SK-N-SH (cell line): Measurements from ENCODE around the gene HSPB1. TPM values are rescaled to one million over a fixed set of nuclear protein-coding genes. Genes with fewer than 3 reads are reported as not detected.

Experiments
- CTCF ChIA-PET: fragments of 300-600, 350-600 bp; formaldehyde crosslinking; extraction: SDS; loops from one replicate; lab custom pipeline; 2021; lab: Yijun Ruan, JAX
- POLR2A ChIA-PET: fragments of 350-600 bp; sonication (Branson Sonifier 250); formaldehyde crosslinking; extraction: SDS; loops from one replicate; lab custom pipeline; 2020; ENCODE audit warnings: antibody characterized with exemption, inconsistent platforms; lab: Yijun Ruan, JAX
- DNase-seq: peaks from one replicate; pipeline ENCODE4 v3.0.0; 2012
- H2AFZ ChIP-seq: fragments of 200-600 bp; sonication (generic); 2 replicates; pipeline ENCODE4 v1.8.1; 2016; ENCODE audit warnings: antibody characterized with exemption, mild to moderate bottlenecking, low read depth
- H3F3A ChIP-seq: fragments of 200-600 bp; sonication (generic); replicated peaks from 2 replicates; pipeline ENCODE3; 2016; ENCODE audit warnings: antibody characterized with exemption, mild to moderate bottlenecking; ENCODE audit not compliant: insufficient read depth
- H3K27ac ChIP-seq, 2 experiments: fragments of 200-500 bp in 1 of 2; fragments of 200-600 bp in 1 of 2; sonication (Bioruptor generic) in 1 of 2; sonication (generic), shearing (Covaris generic) in 1 of 2; 2 replicates each; pipeline versions ENCODE4 v1.5.1 to v1.6.1; 2014 to 2016; ENCODE audit warnings: low read depth in 2 of 2, inconsistent platforms in 1 of 2, low read length in 1 of 2, mild to moderate bottlenecking in 1 of 2, mixed read lengths in 1 of 2
- H3K27me3 ChIP-seq: fragments of 200-600 bp; sonication (generic), shearing (Covaris generic); 2 replicates; pipeline ENCODE4 v1.6.1; 2016; ENCODE audit warnings: mixed run types; ENCODE audit not compliant: insufficient read depth
- H3K36me3 ChIP-seq, 2 experiments: fragments of 200-500 bp in 1 of 2; fragments of 200-600 bp in 1 of 2; sonication (Bioruptor generic) in 1 of 2; sonication (generic) in 1 of 2; replicated peaks in 1 of 2; 2 replicates each; pipeline versions ENCODE3 to v1.5.1; 2014 to 2016; ENCODE audit warnings: low read length in 1 of 2, mild to moderate bottlenecking in 1 of 2; ENCODE audit not compliant: insufficient read depth in 2 of 2, control insufficient read depth in 1 of 2
- H3K4me1 ChIP-seq, 2 experiments: fragments of 200-500 bp in 1 of 2; fragments of 200-600 bp in 1 of 2; sonication (Bioruptor generic) in 1 of 2; sonication (generic), shearing (Covaris generic) in 1 of 2; 2 replicates each; pipeline versions ENCODE4 v1.5.1 to v1.6.1; 2014 to 2016; ENCODE audit warnings: low read depth in 1 of 2, low read length in 1 of 2, mixed run types in 1 of 2; ENCODE audit not compliant: insufficient read depth in 2 of 2, control insufficient read depth in 1 of 2
- H3K4me2 ChIP-seq: fragments of 200-600 bp; sonication (generic), shearing (Covaris generic); 2 replicates; pipeline ENCODE4 v1.6.1; 2017; ENCODE audit warnings: mixed run types
- H3K4me3 ChIP-seq, 2 experiments: fragments of 200-500 bp in 1 of 2; fragments of 200-600 bp in 1 of 2; sonication (Bioruptor generic) in 1 of 2; sonication (generic), shearing (Covaris generic) in 1 of 2; 2 replicates each; pipeline versions ENCODE4 v1.5.1 to v1.8.1; 2014 to 2016; ENCODE audit warnings: low read depth in 2 of 2, inconsistent platforms in 1 of 2, low read length in 1 of 2, mild to moderate bottlenecking in 1 of 2, mixed read lengths in 1 of 2, moderate library complexity in 1 of 2
- H3K79me2 ChIP-seq: fragments of 200-600 bp; sonication (generic); 2 replicates; pipeline ENCODE4 v1.8.1; 2017; ENCODE audit warnings: mild to moderate bottlenecking; ENCODE audit not compliant: insufficient read depth
- H3K9ac ChIP-seq: fragments of 200-600 bp; sonication (generic); 2 replicates; pipeline ENCODE4 v1.6.1; 2017; ENCODE audit warnings: mixed run types
- H3K9me2 ChIP-seq: fragments of 200-600 bp; sonication (generic); 2 replicates; pipeline ENCODE4 v1.6.1; 2017; ENCODE audit warnings: mixed run types
- H3K9me3 ChIP-seq: fragments of 200-600 bp; sonication (generic); 2 replicates; pipeline ENCODE4 v1.6.1; 2017; ENCODE audit warnings: mixed run types, mild to moderate bottlenecking, moderate library complexity
- H4K20me1 ChIP-seq: fragments of 200-600 bp; sonication (generic); 2 replicates; pipeline ENCODE4 v1.6.1; 2017; ENCODE audit warnings: mild to moderate bottlenecking, mixed run types; ENCODE audit not compliant: insufficient read depth
- ELF1 ChIP-seq: IDR thresholded peaks from 2 replicates; pipeline ENCODE4 v1.4.0; 2012
- FOSL2 ChIP-seq: IDR thresholded peaks from 2 replicates; pipeline ENCODE4 v1.4.0; 2012; ENCODE audit warnings: low read depth, mild to moderate bottlenecking, moderate library complexity, borderline replicate concordance
- FOXM1 ChIP-seq: IDR thresholded peaks from 2 replicates; pipeline ENCODE4 v1.4.0; 2012; ENCODE audit warnings: low read depth, mild to moderate bottlenecking
- IRF3 ChIP-seq: fragments of 150-350 bp; IDR thresholded peaks from 2 replicates; pipeline ENCODE4 v1.6.1; 2016; ENCODE audit warnings: mild to moderate bottlenecking, low read depth, low read length
- JUND ChIP-seq: IDR thresholded peaks from 2 replicates; pipeline ENCODE4 v1.4.0; 2012
- MAX ChIP-seq: IDR thresholded peaks from 2 replicates; pipeline ENCODE4 v1.4.0; 2012; ENCODE audit warnings: low read depth
- NFIC ChIP-seq: IDR thresholded peaks from 2 replicates; pipeline ENCODE4 v1.4.0; 2012; ENCODE audit warnings: borderline replicate concordance
- RAD21 ChIP-seq: IDR thresholded peaks from 2 replicates; pipeline ENCODE4 v1.6.1; 2012; ENCODE audit warnings: mild to moderate bottlenecking, low read length
- RCOR1 ChIP-seq: fragments of 150-350 bp; IDR thresholded peaks from 2 replicates; pipeline ENCODE4 v1.6.1; 2017; ENCODE audit warnings: antibody characterized with exemption, low read length
- SIN3A ChIP-seq: IDR thresholded peaks from 2 replicates; pipeline ENCODE4 v1.6.1; 2012; ENCODE audit warnings: low read depth, mild to moderate bottlenecking, low read length, moderate library complexity, borderline replicate concordance
- TEAD4 ChIP-seq: IDR thresholded peaks from 2 replicates; pipeline ENCODE4 v1.4.0; 2012; ENCODE audit warnings: mild to moderate bottlenecking, borderline replicate concordance; ENCODE audit not compliant: insufficient read depth
- USF2 ChIP-seq: fragments of 150-350 bp; IDR thresholded peaks from 2 replicates; pipeline ENCODE4 v1.6.1; 2017; ENCODE audit warnings: antibody characterized with exemption, low read length, low read depth, borderline replicate concordance
- YY1 ChIP-seq: IDR thresholded peaks from 2 replicates; pipeline ENCODE4 v1.4.0; 2012; ENCODE audit warnings: low read depth, mild to moderate bottlenecking
- WGBS: methylation state at CpG from one replicate; pipeline ENCODE4 v1.1.6; 2017; ENCODE audit warnings: low lambda C conversion rate; 5-methylcytosine and 5-hydroxymethylcytosine counted together
- polyA plus RNA-seq, 3 experiments: library from polyadenylated mRNA; depleted of rRNA; stranded (reverse); fragments of >200 nt; gene quantifications; 2 replicates each; pipeline ENCODE4 v1.2.3, GENCODE V29; 2012

HSPB1 gene
- polyA plus RNA-seq, 1 of the 3 experiments (the other 2 are of a cell fraction): 824 TPM

GRCh38 chr7:76318488-76319353 is 16.2 kb downstream of the HSPB1 start (continued):
- 0 out of 2 replicates have a peak, but pooled peaks have one; percentile 9 for TF ChIP-seq SIN3A
- TF ChIP-seq MAX: peak; percentile 28; the same call in 1 of the 2 replicates
- no peak for TF ChIP-seq FOSL2
- TF ChIP-seq TEAD4: no peak
- TF ChIP-seq IRF3: no peak
- TF ChIP-seq RCOR1: no peak; the same call in 1 of the 2 replicates
- TF ChIP-seq USF2: no peak
- TF ChIP-seq ELF1: no peak
- no peak; the same call in 1 of the 2 replicates for TF ChIP-seq JUND
- TF ChIP-seq RAD21: peak; percentile 46
- 0 out of 2 replicates have a peak, but pooled peaks have one; percentile 34 for TF ChIP-seq YY1
- no peak for TF ChIP-seq FOXM1

GRCh38 chr7:76325092-76325491 is 22.6 kb downstream of the HSPB1 start:
- Histone ChIP-seq H3K79me2 (peaks cover 80% of the 10 kb centered on the region), H3K27ac (no peak overlapping the region), H3K9ac (no peak overlapping the region), H3K9me3 (no peaks in the 10 kb centered on the region), H3K36me3 (peaks cover 42 to 61% of the 10 kb centered on the region in 2 experiments), H3K4me1 (peaks cover 0 to 8% of the 10 kb centered on the region in 2 experiments; a peak in 2 of 4 replicates), H3K27me3 (no peaks in the 10 kb centered on the region), H4K20me1 (peaks cover 74% of the 10 kb centered on the region), H3K4me3 (no peak overlapping the region), H3K4me2 (no peak overlapping the region), H2AFZ (no peak overlapping the region), H3F3A (peaks cover 58% of the 10 kb centered on the region), H3K9me2 (no peaks in the 10 kb centered on the region)
- TF ChIP-seq NFIC: no peak
- ChIA-PET POLR2A (no interaction called here), CTCF (interaction anchor here (0.8 to 21.0 kb wide), 7 partner anchors 9 to 62 kb away, joined by 3 to 774 read pairs (median 4); partner anchors contain the start of genes HSPB1 and YWHAG)
- DNase-seq: no peak
- 98% methylated on average over 11 of the region's 11 CpGs for WGBS
